Stimulated activated CD4-positive, alpha-beta T cell treated with anti-CD3 and anti-CD28 coated beads, Interleukin-15, amount 100 ng/mL, for 48 hours (primary cell): ENCODE results near the gene LCP2.
"Not testable (repeated sequence)": the region's sequence is repeated elsewhere in the genome, so short reads cannot be mapped to it uniquely, and the experiment has no call there.

ENCODE experiments used
- DNase-seq, 2 donors: peaks; one replicate each; pipeline ENCODE4 v3.0.0-alpha.2; 2020; ENCODE audit warnings: low read depth in 2 of 2

Gene LCP2

DNA sequence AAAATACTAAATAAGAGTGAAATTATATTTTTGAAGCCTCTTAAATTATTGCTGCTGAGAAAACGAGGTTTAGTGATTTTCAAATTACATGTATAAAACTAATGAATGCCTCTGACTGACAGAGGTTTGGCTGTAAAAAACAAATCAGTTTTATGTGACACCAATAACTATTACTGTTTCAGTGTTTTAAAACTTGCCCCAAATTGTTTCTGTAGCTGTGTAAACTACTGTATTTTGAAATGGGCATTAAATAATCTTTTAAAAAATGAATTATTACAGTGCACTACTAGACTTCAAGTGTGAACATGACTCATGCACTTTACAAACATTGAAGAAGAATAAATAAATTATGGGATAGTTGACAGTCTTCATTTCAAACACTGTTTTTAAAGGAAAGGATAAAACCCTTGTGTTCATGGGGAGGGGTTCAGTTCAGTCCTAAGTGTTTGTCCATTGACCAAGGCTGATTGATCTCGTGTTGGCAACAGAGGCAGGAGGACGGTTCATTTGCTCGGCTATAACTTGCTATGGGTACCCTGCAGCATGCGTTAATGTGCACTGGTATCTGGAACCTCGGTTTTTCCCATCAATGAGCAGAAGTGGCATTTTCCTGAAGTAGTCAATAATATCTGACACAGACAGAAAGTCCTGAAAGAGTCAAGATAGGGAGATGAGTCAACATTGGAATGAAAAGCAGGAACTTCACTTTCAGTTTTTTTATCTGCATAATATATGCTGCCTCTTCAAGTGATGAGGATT lies 49.2 kb downstream of the LCP2 start:
- no peak for DNase-seq

- DNase-seq = no peak
These were observed 50.2 kb downstream of the LCP2 start for GRCh38 chr5:170247363-170247762.

DNA sequence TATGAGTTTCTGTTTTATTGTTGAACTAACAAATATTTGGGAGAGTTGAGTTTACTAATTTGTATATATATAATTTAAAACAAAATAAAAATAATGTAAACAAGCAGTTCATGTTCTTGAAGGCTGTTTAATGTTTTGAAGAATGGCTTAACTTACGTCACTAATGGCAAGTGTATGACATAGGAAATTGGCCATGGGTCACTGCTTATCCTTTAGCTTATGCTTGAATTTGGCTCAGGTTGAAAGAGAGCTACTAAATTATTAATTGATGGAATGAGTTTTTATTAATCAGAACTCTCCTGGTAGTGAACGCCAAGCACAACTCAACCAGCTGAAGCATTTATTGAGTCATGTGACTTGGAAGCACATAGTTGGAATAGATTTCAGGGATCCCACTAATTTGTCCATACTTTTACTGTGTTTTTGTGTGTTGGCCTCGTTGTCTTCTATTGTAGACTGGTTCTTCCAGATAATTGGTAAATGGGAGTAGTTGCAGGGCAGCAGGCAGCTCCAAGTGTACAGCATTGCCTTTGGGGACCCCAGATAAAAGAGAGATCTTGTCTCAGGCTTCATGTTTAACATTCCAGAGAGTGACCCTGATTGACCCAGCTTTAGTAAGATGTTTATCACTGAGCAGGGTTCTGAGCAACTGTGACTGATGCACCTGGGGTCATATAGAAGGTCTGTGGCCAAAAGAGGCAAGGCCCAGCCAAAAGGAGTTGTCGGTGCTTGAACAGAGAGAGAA lies 51.3 kb downstream of the LCP2 start:
- no peak for DNase-seq

DNA sequence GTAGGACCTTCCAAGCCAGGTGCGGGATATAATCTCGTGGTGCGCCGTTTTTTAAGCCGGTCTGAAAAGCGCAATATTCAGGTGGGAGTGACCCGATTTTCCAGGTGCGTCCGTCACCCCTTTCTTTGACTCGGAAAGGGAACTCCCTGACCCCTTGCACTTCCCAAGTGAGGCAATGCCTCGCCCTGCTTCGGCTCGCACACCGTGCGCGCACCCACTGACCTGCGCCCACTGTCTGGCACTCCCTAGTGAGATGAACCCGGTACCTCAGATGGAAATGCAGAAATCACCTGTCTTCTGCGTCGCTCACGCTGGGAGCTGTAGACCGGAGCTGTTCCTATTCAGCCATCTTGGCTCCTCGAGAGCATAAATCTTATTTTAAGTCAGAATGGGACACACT lies 52.1 kb downstream of the LCP2 start:
- DNase-seq = not testable (repeated sequence)

GRCh38 chr5:170238456-170239196 lies 59.0 kb downstream of the LCP2 start:
- DNase-seq = no peak

DNA sequence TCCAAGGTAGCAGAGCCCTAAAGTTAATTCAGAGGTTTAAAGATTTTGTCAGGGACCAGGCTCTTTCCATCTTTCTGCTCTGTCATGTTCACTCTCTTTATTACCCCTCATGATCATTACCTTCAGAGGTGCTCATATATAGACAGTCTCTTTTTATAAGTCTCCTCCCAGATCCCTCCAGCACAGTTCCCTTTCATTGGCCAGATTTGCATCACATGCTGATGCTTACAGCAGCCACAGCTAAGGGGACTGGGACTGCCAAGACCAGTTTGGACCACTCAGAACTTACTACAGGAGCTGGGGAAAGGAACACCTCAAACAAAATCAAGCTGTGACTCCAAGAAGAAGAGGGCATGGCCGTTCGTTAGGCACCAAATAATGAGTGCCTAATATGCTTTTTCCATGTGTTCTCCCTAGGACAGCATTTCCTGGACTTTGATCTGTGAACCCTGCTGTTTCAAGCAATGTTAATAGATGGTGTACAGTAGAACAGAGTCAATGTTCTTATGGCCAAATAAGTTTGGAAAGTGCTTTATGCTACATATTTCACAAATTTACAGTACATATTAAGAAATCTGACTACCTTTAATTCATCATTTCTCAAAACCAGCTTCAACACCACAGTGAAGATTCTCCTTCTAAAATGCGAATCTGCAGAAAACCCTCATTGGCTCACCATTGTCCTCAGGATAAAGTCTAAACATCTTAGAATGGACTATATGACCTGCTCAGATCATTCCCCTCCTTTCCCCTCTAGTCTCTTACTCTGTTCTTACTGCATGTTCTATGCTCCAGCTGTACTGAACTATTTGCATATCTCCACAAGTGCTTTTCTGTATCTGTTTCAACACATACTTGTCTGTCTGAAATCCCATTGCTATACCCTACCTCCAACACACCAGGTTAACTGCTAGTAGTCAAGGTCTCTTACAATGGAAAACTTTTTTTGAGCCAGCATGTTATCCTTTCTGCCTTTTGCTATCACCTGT lies 61.4 kb downstream of the LCP2 start:
- no peak for DNase-seq

GRCh38 chr5:170233358-170233892 lies 64.2 kb downstream of the LCP2 start:
- DNase-seq = no peak

DNA sequence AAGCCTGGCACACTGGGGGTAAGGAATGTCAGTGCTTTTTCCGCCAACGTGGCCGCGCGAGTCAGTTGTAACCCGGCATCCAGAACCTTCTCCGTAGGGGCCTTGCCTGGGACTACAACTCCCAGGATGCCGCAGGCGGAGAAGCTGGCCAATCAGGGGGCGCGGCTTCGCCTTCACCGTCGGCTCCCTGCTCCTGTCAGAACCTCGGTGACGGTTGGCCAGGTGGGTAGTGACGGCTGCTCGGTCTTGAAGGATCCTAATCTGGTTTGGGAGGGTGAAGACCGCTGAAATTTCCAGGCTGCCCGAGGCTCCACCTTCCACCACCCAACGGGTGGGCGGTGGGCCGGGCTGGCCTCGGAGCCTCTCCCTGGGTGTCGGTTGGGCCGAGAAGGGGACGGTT lies 64.8 kb downstream of the LCP2 start, which contains the start of gene C5orf58:
Gene C5orf58 (plus strand): TSS at position 200 of the 400 bp plus-strand sequence. CDS start 1,992 bp downstream, outside the sequence.
- DNase-seq = no peak

- no peak for DNase-seq
These were observed 68.7 kb downstream of the LCP2 start for GRCh38 chr5:170228762-170229435.

- no peak for DNase-seq
These were observed 70.9 kb downstream of the LCP2 start for GRCh38 chr5:170226661-170227060.

- no peak for DNase-seq
These were observed 71.4 kb downstream of the LCP2 start for GRCh38 chr5:170226129-170226615.

- DNase-seq = peak; percentile 49 to 66
These were observed 72.0 kb downstream of the LCP2 start for GRCh38 chr5:170225326-170226128.

GRCh38 chr5:170223906-170224305 lies 73.7 kb downstream of the LCP2 start:
- no peak for DNase-seq

GRCh38 chr5:170223360-170223759 lies 74.2 kb downstream of the LCP2 start:
- no peak for DNase-seq

DNA sequence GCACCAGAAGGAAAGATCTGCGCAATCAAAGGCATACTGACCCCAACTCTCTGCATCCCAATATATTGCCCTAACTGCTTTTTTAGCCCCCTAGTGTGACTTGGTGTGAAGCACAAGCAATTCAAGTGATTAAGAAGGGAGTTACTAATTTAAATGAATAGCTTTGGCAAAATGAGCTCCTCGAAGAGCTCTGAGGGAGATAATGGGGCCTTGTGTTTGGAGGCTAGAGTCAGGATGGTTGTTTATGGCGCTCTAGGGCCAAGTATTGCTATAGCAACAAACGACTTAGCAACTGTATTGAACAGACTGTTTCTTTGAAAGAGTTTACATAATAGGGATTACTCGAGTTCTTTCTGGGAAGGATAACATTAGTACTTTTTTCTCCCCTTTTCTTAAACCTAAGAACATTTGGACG lies 76.2 kb downstream of the LCP2 start:
- no peak for DNase-seq

- no peak for DNase-seq
These were observed 77.4 kb downstream of the LCP2 start for GRCh38 chr5:170220191-170220590.

DNA sequence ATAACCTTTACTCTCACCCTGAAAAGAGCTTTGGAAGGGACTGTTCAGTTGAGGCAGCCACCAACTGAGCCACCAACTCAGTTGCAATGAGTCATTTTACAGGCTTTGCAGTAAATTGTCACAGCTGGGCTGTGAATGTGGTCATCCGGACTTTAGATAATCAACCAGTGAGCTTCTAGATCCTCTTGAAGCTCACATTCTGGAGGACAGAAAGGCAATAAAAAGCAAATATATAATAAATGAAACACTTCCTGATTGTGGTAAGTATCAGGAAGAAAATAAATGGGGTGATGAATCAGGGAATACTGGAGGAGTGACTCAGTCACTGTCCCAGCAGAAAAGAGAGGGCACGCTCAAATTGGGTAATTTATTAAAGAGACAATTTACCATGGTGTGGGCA lies 78.0 kb downstream of the LCP2 start:
- DNase-seq = no peak

DNA sequence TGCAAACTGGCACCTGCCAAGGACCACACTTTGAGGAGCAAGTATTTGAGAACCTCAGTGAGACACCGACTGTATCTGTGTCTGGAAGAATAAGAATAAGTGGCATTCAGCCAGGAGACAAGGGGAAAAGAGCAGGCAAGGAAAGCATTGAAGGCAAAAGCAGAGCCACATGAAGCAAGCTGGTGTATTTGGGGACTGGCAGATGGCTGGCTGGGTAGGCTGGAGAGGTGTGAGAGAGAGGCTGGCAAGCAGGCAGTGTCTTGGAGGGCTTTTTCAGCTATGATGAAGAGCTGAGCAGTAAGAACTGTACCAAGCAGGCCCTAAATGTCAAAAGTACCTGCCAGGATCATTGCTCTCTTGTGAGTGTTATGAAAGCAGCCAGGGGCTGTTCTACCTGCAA lies 78.9 kb downstream of the LCP2 start:
- no peak for DNase-seq

- DNase-seq = no peak
These were observed 79.7 kb downstream of the LCP2 start for GRCh38 chr5:170217831-170218230.
